GM23338 (cell line): ENCODE measurements around the gene SLC39A8. TPM values are rescaled to one million over a fixed set of nuclear protein-coding genes. Genes with fewer than 3 reads are reported as not detected.

ENCODE experiments used
- ATAC-seq: fragments of 200-7000 bp; cut with Tn5 transposase; 3 replicates; pipeline ENCODE4 v1.9.1; 2020
- DNase-seq: peaks from one replicate; pipeline ENCODE4 v3.0.0-alpha.2; 2015; ENCODE audit warnings: low spot score
- H2AFZ ChIP-seq: fragments of 200-600 bp; sonication (generic); 2 replicates; pipeline ENCODE4 v1.8.0; 2016; ENCODE audit warnings: antibody characterized with exemption, mild to moderate bottlenecking, moderate library complexity
- H3F3A ChIP-seq: fragments of 200-600 bp; sonication (generic); replicated peaks from 2 replicates; pipeline ENCODE4 v1.8.0; 2017; ENCODE audit warnings: antibody characterized with exemption, mixed run types, low read depth
- H3K27ac ChIP-seq: fragments of 200-600 bp; sonication (generic); 2 replicates; pipeline ENCODE4 v1.6.1; 2016; ENCODE audit warnings: low read depth
- H3K27me3 ChIP-seq: fragments of 200-600 bp; sonication (generic); 2 replicates; pipeline ENCODE4 v1.8.0; 2016; ENCODE audit warnings: mild to moderate bottlenecking, mixed run types, moderate library complexity; ENCODE audit not compliant: insufficient read depth
- H3K36me3 ChIP-seq: fragments of 200-600 bp; sonication (generic); 2 replicates; pipeline ENCODE4 v1.8.0; 2016; ENCODE audit warnings: mild to moderate bottlenecking; ENCODE audit not compliant: insufficient read depth
- H3K4me1 ChIP-seq: fragments of 200-600 bp; sonication (generic); 2 replicates; pipeline ENCODE4 v1.8.0; 2016; ENCODE audit warnings: mild to moderate bottlenecking, moderate library complexity; ENCODE audit not compliant: insufficient read depth
- H3K4me2 ChIP-seq: fragments of 200-600 bp; sonication (generic); 2 replicates; pipeline ENCODE4 v1.7.1; 2017; ENCODE audit warnings: mixed run types
- H3K4me3 ChIP-seq: fragments of 200-600 bp; sonication (generic); 2 replicates; pipeline ENCODE4 v1.6.1; 2016; ENCODE audit warnings: mixed run types
- H3K79me2 ChIP-seq: fragments of 200-600 bp; sonication (generic); replicated peaks from 2 replicates; pipeline ENCODE4 v1.8.0; 2017; ENCODE audit warnings: mild to moderate bottlenecking; ENCODE audit not compliant: insufficient read depth
- H3K9me2 ChIP-seq: fragments of 200-600 bp; sonication (generic); 2 replicates; pipeline ENCODE4 v1.8.0; 2017; ENCODE audit not compliant: insufficient read depth
- H4K20me1 ChIP-seq: fragments of 200-600 bp; sonication (generic); replicated peaks from 2 replicates; pipeline ENCODE4 v1.8.0; 2017; ENCODE audit warnings: mild to moderate bottlenecking; ENCODE audit not compliant: insufficient read depth
- H3K27ac Mint-ChIP-seq: 2 replicates; pipeline ENCODE4 v1.8.0; 2020; ENCODE audit warnings: inconsistent platforms, mild to moderate bottlenecking, moderate library complexity, mixed read lengths
- H3K27me3 Mint-ChIP-seq: 3 replicates; pipeline ENCODE4 v1.8.0; 2022; ENCODE audit warnings: low read depth, mild to moderate bottlenecking, moderate library complexity, mixed read lengths, inconsistent platforms; ENCODE audit not compliant: insufficient read depth, poor library complexity
- H3K36me3 Mint-ChIP-seq: 3 replicates; pipeline ENCODE4 v1.8.0; 2021; ENCODE audit warnings: low read depth, mild to moderate bottlenecking, inconsistent platforms, moderate library complexity, mixed read lengths
- H3K4me1 Mint-ChIP-seq: 3 replicates; pipeline ENCODE4 v1.8.0; 2020; ENCODE audit warnings: mild to moderate bottlenecking, inconsistent platforms, mixed read lengths
- H3K4me3 Mint-ChIP-seq: 3 replicates; pipeline ENCODE4 v1.8.0; 2021; ENCODE audit warnings: moderate library complexity, mild to moderate bottlenecking, inconsistent platforms, mixed read lengths
- H3K9me3 Mint-ChIP-seq: 3 replicates; pipeline ENCODE4 v1.8.0; 2020; ENCODE audit warnings: moderate library complexity, mild to moderate bottlenecking, inconsistent platforms, mixed read lengths
- CTCF ChIP-seq, 2 experiments: fragments of 200-600 bp in 1 of 2; sonication (generic) in 1 of 2; conservative IDR thresholded peaks; 2 replicates each; pipeline versions ENCODE4 v1.5.1 to v1.6.1; 2016 to 2017; ENCODE audit warnings: antibody characterized with exemption in 2 of 2, low read depth in 2 of 2, mild to moderate bottlenecking in 2 of 2, moderate library complexity in 1 of 2
- ETS1 ChIP-seq: IDR thresholded peaks from 2 replicates; pipeline ENCODE4 v1.6.1; 2016; ENCODE audit warnings: antibody characterized with exemption
- EZH2 ChIP-seq: fragments of 200-600 bp; sonication (generic); IDR thresholded peaks from one replicate; pipeline ENCODE4 v1.8.0; 2017; ENCODE audit warnings: antibody characterized with exemption, mild to moderate bottlenecking, low read depth; ENCODE audit not compliant: unreplicated experiment
- EZH2phosphoT487 ChIP-seq: fragments of 200-600 bp; sonication (generic); IDR thresholded peaks from one replicate; pipeline ENCODE4 v1.8.1; 2018; ENCODE audit warnings: antibody characterized with exemption; ENCODE audit not compliant: unreplicated experiment
- NANOG ChIP-seq: IDR thresholded peaks from 2 replicates; pipeline ENCODE4 v1.6.1; 2016; ENCODE audit warnings: antibody characterized with exemption, borderline replicate concordance
- POLR2AphosphoS5 ChIP-seq: IDR thresholded peaks from 2 replicates; pipeline ENCODE4 v1.6.1; 2016; ENCODE audit warnings: antibody characterized with exemption, low read depth
- STAT1 ChIP-seq: IDR thresholded peaks from one replicate; pipeline ENCODE4 v1.6.1; 2016; ENCODE audit warnings: antibody characterized with exemption; ENCODE audit not compliant: unreplicated experiment
- ZNF462 ChIP-seq: fragments of 250-450 bp; sonication (Bioruptor Pico); IDR thresholded peaks from 2 replicates; pipeline ENCODE4 v1.5.0; 2020; ENCODE audit warnings: mild to moderate bottlenecking, moderate library complexity
- polyA plus RNA-seq: library from polyadenylated mRNA; unstranded; fragments of >200 nt; fragmentation: Nextera tagmentation; extraction: Ambion mirVana; gene quantifications from 2 replicates; pipeline ENCODE4 v1.2.1, GENCODE V29; 2016
- total RNA-seq: library from RNA; depleted of rRNA; stranded (reverse); fragments of >200 nt; shearing (Covaris generic); gene quantifications from 2 replicates; pipeline ENCODE4 v1.2.3, GENCODE V29; 2014

SLC39A8 gene
- total and polyA plus RNA-seq, 2 experiments from 2014 or later, result 20.1 to 42.5 TPM

GRCh38 chr4:102219129-102219528, 126.2 kb downstream of the SLC39A8 start:
- H3K9me3 Mint-ChIP-seq, result peaks cover 3% of the 10 kb centered on the region; the same call in 1 of the 3 replicates
- Histone ChIP-seq H4K20me1 (no peaks in the 10 kb centered on the region), H3K4me1 (peaks cover 31% of the 10 kb centered on the region), H3K27ac (no peak overlapping the region), H2AFZ (no peak overlapping the region), H3K4me3 (no peak overlapping the region), H3F3A (no peaks in the 10 kb centered on the region), H3K36me3 (no peaks in the 10 kb centered on the region), H3K27me3 (no peaks in the 10 kb centered on the region), H3K79me2 (no peaks in the 10 kb centered on the region), H3K4me2 (peak overlapping the region; percentile 2; the same call in 1 of the 2 replicates), H3K9me2 (no peaks in the 10 kb centered on the region; the same call in 1 of the 2 replicates)
- peak; percentile 49 for DNase-seq
- H3K27me3 Mint-ChIP-seq, result peaks cover 4% of the 10 kb centered on the region
- H3K27ac Mint-ChIP-seq, result peak overlapping the region; percentile 39; the same call in 1 of the 2 replicates
- peak overlapping the region; percentile 26; the same call in 1 of the 3 replicates for H3K4me3 Mint-ChIP-seq
- TF ChIP-seq CTCF (conservative IDR thresholded peaks at IDR 0.05; ENCODE audit: low read depth in 2 of 2), result no peak
- TF ChIP-seq NANOG, result no peak
- no peak for TF ChIP-seq EZH2phosphoT487
- peaks cover 35% of the 10 kb centered on the region for H3K4me1 Mint-ChIP-seq
- ATAC-seq, result peak; percentile 51; the same call in 2 of the 3 replicates
- peaks cover 4% of the 10 kb centered on the region; the same call in 1 of the 3 replicates for H3K36me3 Mint-ChIP-seq

GRCh38 chr4:102218656-102219055, 126.6 kb downstream of the SLC39A8 start:
- ATAC-seq (no peak), DNase-seq (peak; percentile 19)
- H3K4me3 Mint-ChIP-seq, result no peak overlapping the region
- H3F3A ChIP-seq, result no peaks in the 10 kb centered on the region
- no peak overlapping the region for H2AFZ ChIP-seq
- H3K27me3 ChIP-seq, result no peaks in the 10 kb centered on the region
- peaks cover 4% of the 10 kb centered on the region; the same call in 1 of the 3 replicates for H3K36me3 Mint-ChIP-seq
- H3K27ac ChIP-seq, result no peak overlapping the region
- peak overlapping the region; percentile 2; the same call in 1 of the 2 replicates for H3K4me2 ChIP-seq
- H3K4me3 ChIP-seq, result no peak overlapping the region
- H3K36me3 ChIP-seq, result no peaks in the 10 kb centered on the region
- H3K27me3 Mint-ChIP-seq, result peaks cover 4% of the 10 kb centered on the region
- no peaks in the 10 kb centered on the region for H3K79me2 ChIP-seq
- H3K9me2 ChIP-seq, result no peaks in the 10 kb centered on the region; the same call in 1 of the 2 replicates
- H3K9me3 Mint-ChIP-seq, result peaks cover 3% of the 10 kb centered on the region; the same call in 1 of the 3 replicates
- H3K27ac Mint-ChIP-seq, result peak overlapping the region; percentile 21; the same call in 1 of the 2 replicates
- H3K4me1 ChIP-seq, result peaks cover 31% of the 10 kb centered on the region
- H3K4me1 Mint-ChIP-seq, result peaks cover 35% of the 10 kb centered on the region
- H4K20me1 ChIP-seq, result no peaks in the 10 kb centered on the region
- TF ChIP-seq EZH2 (no peak), POLR2AphosphoS5 (no peak), ETS1 (no peak), NANOG (no peak), STAT1 (no peak), CTCF (conservative IDR thresholded peaks at IDR 0.05; ENCODE audit: low read depth in 2 of 2) (no peak), ZNF462 (CRISPR knock-in tag) (no peak), EZH2phosphoT487 (no peak)
